HCT116 (cell line): ENCODE results near the gene ENPEP. TPM values are rescaled to one million over a fixed set of nuclear protein-coding genes. Genes with fewer than 3 reads are reported as not detected.

Experiments
- ATAC-seq: fragments of 200-7000 bp; cut with Tn5 transposase; 2 replicates; pipeline ENCODE4 v1.9.1; 2020; ENCODE audit warnings: mild to moderate bottlenecking, moderate library complexity
- BruUV-seq: library from RNA; stranded (reverse); fragments of 400-500 nt; replicated peaks from 2 replicates; lab custom pipeline; 2021; lab: Mats Ljungman, UMichigan
- CTCF ChIA-PET: fragments of 300-600 bp; sonication (Branson Sonifier 250); formaldehyde crosslinking; loops from one replicate; lab custom pipeline; 2021; ENCODE audit warnings: antibody characterized with exemption; lab: Charles Lee
- POLR2A ChIA-PET: fragments of 300-600, 350-600 bp; sonication (Branson Sonifier 250); formaldehyde crosslinking; loops from one replicate; lab custom pipeline; 2021; ENCODE audit warnings: antibody characterized with exemption; lab: Charles Lee
- RAD21 ChIA-PET, 2 experiments: fragments of 300-600 bp; sonication (Branson Sonifier 250); formaldehyde crosslinking; loops; one replicate each; lab custom pipeline; 2023; ENCODE audit warnings: low total read pairs in 2 of 2; ENCODE audit not compliant: uncharacterized antibody in 2 of 2, unreplicated experiment in 2 of 2, low non-redundant PET in 1 of 2; lab: Charles Lee
- DNase-seq: peaks from one replicate; pipeline ENCODE4 v3.0.0-alpha.2; 2010; ENCODE audit warnings: low read depth, low spot score
- H2AFZ ChIP-seq: fragments of 200-600 bp; shearing (Covaris generic), sonication (generic); 2 replicates; pipeline ENCODE4 v1.6.1; 2017; ENCODE audit warnings: low read depth, mixed run types, mixed read lengths, antibody characterized with exemption, low read length; ENCODE audit not compliant: poor library complexity, severe bottlenecking
- H3K27ac ChIP-seq: 2 replicates; pipeline ENCODE4 v1.5.1; 2012; ENCODE audit warnings: low read depth, low read length
- H3K27me3 ChIP-seq: fragments of 200-600 bp; sonication (generic); 2 replicates; pipeline ENCODE4 v1.6.1; 2016; ENCODE audit warnings: mixed run types, low read length, mixed read lengths; ENCODE audit not compliant: insufficient read depth
- H3K36me3 ChIP-seq, 2 experiments: fragments of 200-500 bp in 1 of 2; fragments of 200-600 bp in 1 of 2; sonication (Bioruptor generic) in 1 of 2; sonication (generic) in 1 of 2; 2 replicates each; pipeline versions ENCODE4 v1.5.1 to v1.6.1; 2014 to 2016; ENCODE audit warnings: low read length in 2 of 2, inconsistent platforms in 1 of 2, mixed read lengths in 1 of 2, mixed run types in 1 of 2; ENCODE audit not compliant: insufficient read depth in 2 of 2, control insufficient read depth in 1 of 2
- H3K4me1 ChIP-seq, 2 experiments: fragments of 200-600 bp in 1 of 2; sonication (generic) in 1 of 2; 2 replicates each; pipeline versions ENCODE4 v1.5.1 to v1.6.1; 2012 to 2017; ENCODE audit warnings: low read length in 2 of 2, inconsistent platforms in 1 of 2, mild to moderate bottlenecking in 1 of 2, mixed read lengths in 1 of 2, mixed run types in 1 of 2, moderate library complexity in 1 of 2; ENCODE audit not compliant: insufficient read depth in 2 of 2, control insufficient read depth in 1 of 2
- H3K4me2 ChIP-seq: fragments of 200-600 bp; sonication (generic); 2 replicates; pipeline ENCODE4 v1.6.1; 2017; ENCODE audit warnings: mixed run types, low read length, mixed read lengths
- H3K4me3 ChIP-seq, 2 experiments: fragments of 200-600 bp in 1 of 2; sonication (generic) in 1 of 2; replicated peaks in 1 of 2; 2 replicates each; pipeline ENCODE4 v1.5.1; 2011 to 2016; ENCODE audit warnings: low read length in 2 of 2, control low read depth in 1 of 2, low read depth in 1 of 2, mild to moderate bottlenecking in 1 of 2, mixed read lengths in 1 of 2, mixed run types in 1 of 2
- H3K79me2 ChIP-seq: fragments of 200-600 bp; sonication (generic); 2 replicates; pipeline ENCODE4 v1.6.1; 2017; ENCODE audit warnings: mild to moderate bottlenecking, mixed run types, low read length, moderate library complexity, mixed read lengths; ENCODE audit not compliant: insufficient read depth
- H3K9ac ChIP-seq: fragments of 200-600 bp; sonication (generic); 2 replicates; pipeline ENCODE4 v1.6.1; 2016; ENCODE audit warnings: low read length, mixed read lengths
- H3K9me2 ChIP-seq: fragments of 200-600 bp; sonication (generic), shearing (Covaris generic); 2 replicates; pipeline ENCODE4 v1.6.1; 2017; ENCODE audit warnings: mixed run types, mild to moderate bottlenecking, moderate library complexity; ENCODE audit not compliant: insufficient read depth
- H3K9me3 ChIP-seq, 2 experiments: fragments of 200-500 bp in 1 of 2; fragments of 200-600 bp in 1 of 2; sonication (Bioruptor generic) in 1 of 2; sonication (generic) in 1 of 2; 2 replicates each; pipeline ENCODE4 v1.6.1; 2014 to 2017; ENCODE audit warnings: low read length in 2 of 2, mixed read lengths in 2 of 2, inconsistent platforms in 1 of 2, low read depth in 1 of 2, mild to moderate bottlenecking in 1 of 2, mixed run types in 1 of 2, moderate library complexity in 1 of 2; ENCODE audit not compliant: control insufficient read depth in 1 of 2, insufficient read depth in 1 of 2
- H4K20me1 ChIP-seq: fragments of 200-600 bp; sonication (generic), shearing (Covaris generic); 2 replicates; pipeline ENCODE4 v1.6.1; 2017; ENCODE audit warnings: mixed run types, mild to moderate bottlenecking, moderate library complexity; ENCODE audit not compliant: insufficient read depth
- ATF3 ChIP-seq: IDR thresholded peaks from 2 replicates; pipeline ENCODE4 v1.6.1; 2012
- CBX3 ChIP-seq: IDR thresholded peaks from 2 replicates; pipeline ENCODE4 v1.6.1; 2012; ENCODE audit warnings: low read depth
- CEBPB ChIP-seq: IDR thresholded peaks from 2 replicates; pipeline ENCODE4 v1.6.1; 2012; ENCODE audit warnings: low read depth
- EZH2 ChIP-seq: fragments of 200-600 bp; sonication (generic); IDR thresholded peaks from 2 replicates; pipeline ENCODE4 v1.6.1; 2017; ENCODE audit warnings: antibody characterized with exemption, mixed run types
- EZH2phosphoT487 ChIP-seq: fragments of 200-600 bp; IDR thresholded peaks from 2 replicates; pipeline ENCODE4 v1.6.1; 2018; ENCODE audit warnings: antibody characterized with exemption, borderline replicate concordance
- FOSL1 ChIP-seq: IDR thresholded peaks from 2 replicates; pipeline ENCODE4 v1.6.1; 2012; ENCODE audit warnings: low read depth
- JUND ChIP-seq: IDR thresholded peaks from 2 replicates; pipeline ENCODE4 v1.6.1; 2012
- POLR2A ChIP-seq: IDR thresholded peaks from 2 replicates; pipeline ENCODE4 v1.7.0; 2011; ENCODE audit warnings: borderline replicate concordance; ENCODE audit not compliant: insufficient read depth, insufficient read length; ENCODE audit errors: extremely low read depth
- SP1 ChIP-seq: IDR thresholded peaks from 2 replicates; pipeline ENCODE4 v1.6.1; 2012; ENCODE audit warnings: low read depth
- SRF ChIP-seq: IDR thresholded peaks from 2 replicates; pipeline ENCODE4 v1.6.1; 2012; ENCODE audit warnings: low read depth
- TCF7L2 ChIP-seq: IDR thresholded peaks from 2 replicates; pipeline ENCODE4 v1.7.0; 2011; ENCODE audit warnings: borderline replicate concordance, inconsistent platforms; ENCODE audit not compliant: insufficient read depth, insufficient read length; ENCODE audit errors: extremely low read depth
- YY1 ChIP-seq: IDR thresholded peaks from 2 replicates; pipeline ENCODE4 v1.6.1; 2011; ENCODE audit warnings: low read length, low read depth, moderate library complexity, mild to moderate bottlenecking; ENCODE audit not compliant: insufficient replicate concordance; ENCODE audit errors: extremely low read depth
- ZBTB33 ChIP-seq: IDR thresholded peaks from 2 replicates; pipeline ENCODE4 v1.6.1; 2011; ENCODE audit warnings: mild to moderate bottlenecking, low read length, moderate library complexity; ENCODE audit not compliant: insufficient replicate concordance; ENCODE audit errors: extremely low read depth
- intact Hi-C: fragments of 100-400 bp; cut with micrococcal nuclease; formaldehyde crosslinking; loops from 2 replicates; pipeline ENCODE4 v1.10.0; 2022
- total RNA-seq: library from RNA; stranded (reverse); gene quantifications from one replicate; pipeline ENCODE4 v1.2.1, GENCODE V29; 2021; ENCODE audit not compliant: unreplicated experiment
- TF ChIP-seq, protein P1 (sequence below): IDR thresholded peaks from 2 replicates; pipeline ENCODE4 v1.6.1; 2012; ENCODE audit warnings: low read depth

ENPEP gene
- total RNA-seq, 1 experiment from 2014 or later = 4.5 TPM

- Histone ChIP-seq H3K4me2 (no peak overlapping the region), H2AFZ (no peak overlapping the region), H3K9ac (no peak overlapping the region), H3K27me3 (no peaks in the 10 kb centered on the region)
- CTCF ChIA-PET = no interaction called here
- intact Hi-C loops = no loop called here
- POLR2A ChIA-PET = no interaction called here
- DNase-seq = no peak
- no peak for TF ChIP-seq TCF7L2
- no peak for TF ChIP-seq EZH2
- peak; percentile 33; the same call in 1 of the 2 replicates for TF ChIP-seq FOSL1
- peak; percentile 32; the same call in 1 of the 2 replicates for TF ChIP-seq SP1
- no peak for TF ChIP-seq POLR2A
- no peak for TF ChIP-seq YY1
- TF ChIP-seq CEBPB = peak; percentile 94
- TF ChIP-seq JUND = no peak
- TF ChIP-seq, all 23 proteins: peak for 3
- no peaks in the 10 kb centered on the region for H3K79me2 ChIP-seq
- H3K4me3 ChIP-seq = no peak overlapping the region
- peaks cover 0 to 4% of the 10 kb centered on the region in 2 experiments; a peak in 1 of 4 replicates for H3K4me1 ChIP-seq
- no peaks in the 10 kb centered on the region for H4K20me1 ChIP-seq
- H3K9me2 ChIP-seq = no peaks in the 10 kb centered on the region
- H3K36me3 ChIP-seq = no peaks in the 10 kb centered on the region
- BruUV-seq = no TSS peak
- RAD21 ChIA-PET = no interaction called here
- no peak for ATAC-seq
- H3K27ac ChIP-seq = no peak overlapping the region
- peaks cover 0 to 8% of the 10 kb centered on the region in 2 experiments; a peak in 1 of 4 replicates for H3K9me3 ChIP-seq
Measured at GRCh38 chr4:110540982-110541451, 65.1 kb downstream of the ENPEP start.

GRCh38 chr4:110543577-110543976, 67.6 kb downstream of the ENPEP start:
- no peak overlapping the region for H3K4me3 ChIP-seq
- H3K27ac ChIP-seq = no peak overlapping the region
- H3K4me1 ChIP-seq = peaks cover 0 to 4% of the 10 kb centered on the region in 2 experiments; a peak in 1 of 4 replicates
- no peak overlapping the region for H3K4me2 ChIP-seq
- no peaks in the 10 kb centered on the region for H3K9me2 ChIP-seq
- H3K9me3 ChIP-seq = no peaks in the 10 kb centered on the region
- H3K27me3 ChIP-seq = no peaks in the 10 kb centered on the region
- no peak for ATAC-seq
- CTCF ChIA-PET = interaction anchor here (1.3 kb wide), 1 partner anchor 10 kb away, joined by 3 read pairs; no protein-coding TSS in a partner anchor
- H4K20me1 ChIP-seq = no peaks in the 10 kb centered on the region
- H2AFZ ChIP-seq = no peak overlapping the region
- H3K9ac ChIP-seq = no peak overlapping the region
- no peak for DNase-seq
- no TSS peak for BruUV-seq
- no peaks in the 10 kb centered on the region for H3K36me3 ChIP-seq
- POLR2A ChIA-PET = no interaction called here
- H3K79me2 ChIP-seq = no peaks in the 10 kb centered on the region
- no peak for TF ChIP-seq ATF3
- TF ChIP-seq SRF = no peak
- no peak for TF ChIP-seq SP1
- TF ChIP-seq, protein P1, sequence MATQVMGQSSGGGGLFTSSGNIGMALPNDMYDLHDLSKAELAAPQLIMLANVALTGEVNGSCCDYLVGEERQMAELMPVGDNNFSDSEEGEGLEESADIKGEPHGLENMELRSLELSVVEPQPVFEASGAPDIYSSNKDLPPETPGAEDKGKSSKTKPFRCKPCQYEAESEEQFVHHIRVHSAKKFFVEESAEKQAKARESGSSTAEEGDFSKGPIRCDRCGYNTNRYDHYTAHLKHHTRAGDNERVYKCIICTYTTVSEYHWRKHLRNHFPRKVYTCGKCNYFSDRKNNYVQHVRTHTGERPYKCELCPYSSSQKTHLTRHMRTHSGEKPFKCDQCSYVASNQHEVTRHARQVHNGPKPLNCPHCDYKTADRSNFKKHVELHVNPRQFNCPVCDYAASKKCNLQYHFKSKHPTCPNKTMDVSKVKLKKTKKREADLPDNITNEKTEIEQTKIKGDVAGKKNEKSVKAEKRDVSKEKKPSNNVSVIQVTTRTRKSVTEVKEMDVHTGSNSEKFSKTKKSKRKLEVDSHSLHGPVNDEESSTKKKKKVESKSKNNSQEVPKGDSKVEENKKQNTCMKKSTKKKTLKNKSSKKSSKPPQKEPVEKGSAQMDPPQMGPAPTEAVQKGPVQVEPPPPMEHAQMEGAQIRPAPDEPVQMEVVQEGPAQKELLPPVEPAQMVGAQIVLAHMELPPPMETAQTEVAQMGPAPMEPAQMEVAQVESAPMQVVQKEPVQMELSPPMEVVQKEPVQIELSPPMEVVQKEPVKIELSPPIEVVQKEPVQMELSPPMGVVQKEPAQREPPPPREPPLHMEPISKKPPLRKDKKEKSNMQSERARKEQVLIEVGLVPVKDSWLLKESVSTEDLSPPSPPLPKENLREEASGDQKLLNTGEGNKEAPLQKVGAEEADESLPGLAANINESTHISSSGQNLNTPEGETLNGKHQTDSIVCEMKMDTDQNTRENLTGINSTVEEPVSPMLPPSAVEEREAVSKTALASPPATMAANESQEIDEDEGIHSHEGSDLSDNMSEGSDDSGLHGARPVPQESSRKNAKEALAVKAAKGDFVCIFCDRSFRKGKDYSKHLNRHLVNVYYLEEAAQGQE = no peak
- TF ChIP-seq ZBTB33 = no peak
- TF ChIP-seq YY1 = no peak
- no peak for TF ChIP-seq EZH2phosphoT487
- no peak for TF ChIP-seq CBX3
- no peak for TF ChIP-seq CEBPB
- intact Hi-C loops = no loop called here
- RAD21 ChIA-PET = no interaction called here
